Measurements from ENCODE around the gene TRIM14.

GRCh38 chr9:98038958-98039357, 80.1 kb downstream of the TRIM14 start:
- TF ChIP-seq CTCF (IDR thresholded peaks at IDR 0.05; ENCODE audit: insufficient read depth, low read length, poor library complexity, severe bottlenecking) (no peak), EZH2phosphoT487 (conservative IDR thresholded peaks at IDR 0.05; ENCODE audit: low read length) (no peak)

Data from SU-DHL-6 (cell line).